Astrocyte of the cerebellum (primary cell): ENCODE measurements around the gene MYOZ1.
A peak's percentile ranks its signal among the peaks of the same experiment; 100 is the strongest.

Experiments used
- DNase-seq: peaks from one replicate; pipeline ENCODE4 v3.0.0-alpha.2; 2011; ENCODE audit warnings: low read depth
- H3K4me3 ChIP-seq: 2 replicates; pipeline ENCODE4 v1.5.1; 2011; ENCODE audit warnings: mild to moderate bottlenecking, low read depth, low read length, moderate library complexity
- CTCF ChIP-seq: IDR thresholded peaks from 2 replicates; pipeline ENCODE4 v1.5.1; 2012; ENCODE audit warnings: low read length, low read depth, moderate library complexity, mild to moderate bottlenecking; ENCODE audit errors: missing control alignments
- in situ Hi-C: cut with HindIII; loops from 2 replicates; pipeline ENCODE4 v1.10.0; 2017; ENCODE audit warnings: low sequenced_read_pairs

The MYOZ1 gene

GRCh38 chr10:73655257-73655989 lies 14.1 kb upstream of the MYOZ1 start:
- no peak for TF ChIP-seq CTCF
- H3K4me3 ChIP-seq = no peak overlapping the region
- no peak for DNase-seq
- in situ Hi-C loops = no loop called here

- DNase-seq = no peak
- TF ChIP-seq CTCF = peak; percentile 12
- in situ Hi-C loops = no loop called here
- no peak overlapping the region for H3K4me3 ChIP-seq
Measured at GRCh38 chr10:73653701-73654100, 12.4 kb upstream of the MYOZ1 start.

- no peak for TF ChIP-seq CTCF
- in situ Hi-C loops = no loop called here
- no peak overlapping the region for H3K4me3 ChIP-seq
- no peak for DNase-seq
Measured at GRCh38 chr10:73653195-73653594, 11.9 kb upstream of the MYOZ1 start.

GRCh38 chr10:73650537-73651331 lies 9.5 kb upstream of the MYOZ1 start:
- in situ Hi-C loops = no loop called here
- DNase-seq = peak; percentile 49
- TF ChIP-seq CTCF = no peak
- H3K4me3 ChIP-seq = no peak overlapping the region

GRCh38 chr10:73649876-73650536 lies 8.7 kb upstream of the MYOZ1 start:
- no peak for DNase-seq
- no peak overlapping the region for H3K4me3 ChIP-seq
- no peak for TF ChIP-seq CTCF
- in situ Hi-C loops = loop anchor here (5.0 kb wide), 1 partner anchor 48 kb away; no protein-coding TSS in a partner anchor
